Erythroblast (primary cell): ENCODE results near the gene GABRA4.

Experiments used
- GATA1 ChIP-seq: IDR thresholded peaks from 2 replicates; pipeline ENCODE4 v1.6.1; 2011; ENCODE audit warnings: low read depth, mild to moderate bottlenecking, control low read depth, low read length, moderate library complexity
- POLR2A ChIP-seq: IDR thresholded peaks from 2 replicates; pipeline ENCODE4 v1.6.1; 2011; ENCODE audit warnings: mild to moderate bottlenecking, low read length

GRCh38 chr4:46993075-46994006 lies at the start of gene GABRA4:
- TF ChIP-seq POLR2A (no peak), GATA1 (no peak)
